Suppressor macrophage (primary cell): ENCODE measurements around the gene RAMACL.
"Not testable (repeated sequence)": the region's sequence is repeated elsewhere in the genome, so short reads cannot be mapped to it uniquely, and the experiment has no call there.

ENCODE experiments used
- DNase-seq, 4 experiments: peaks; one replicate each; pipeline ENCODE4 v3.0.0-alpha.2; 2020 to 2022

RAMACL gene

DNA sequence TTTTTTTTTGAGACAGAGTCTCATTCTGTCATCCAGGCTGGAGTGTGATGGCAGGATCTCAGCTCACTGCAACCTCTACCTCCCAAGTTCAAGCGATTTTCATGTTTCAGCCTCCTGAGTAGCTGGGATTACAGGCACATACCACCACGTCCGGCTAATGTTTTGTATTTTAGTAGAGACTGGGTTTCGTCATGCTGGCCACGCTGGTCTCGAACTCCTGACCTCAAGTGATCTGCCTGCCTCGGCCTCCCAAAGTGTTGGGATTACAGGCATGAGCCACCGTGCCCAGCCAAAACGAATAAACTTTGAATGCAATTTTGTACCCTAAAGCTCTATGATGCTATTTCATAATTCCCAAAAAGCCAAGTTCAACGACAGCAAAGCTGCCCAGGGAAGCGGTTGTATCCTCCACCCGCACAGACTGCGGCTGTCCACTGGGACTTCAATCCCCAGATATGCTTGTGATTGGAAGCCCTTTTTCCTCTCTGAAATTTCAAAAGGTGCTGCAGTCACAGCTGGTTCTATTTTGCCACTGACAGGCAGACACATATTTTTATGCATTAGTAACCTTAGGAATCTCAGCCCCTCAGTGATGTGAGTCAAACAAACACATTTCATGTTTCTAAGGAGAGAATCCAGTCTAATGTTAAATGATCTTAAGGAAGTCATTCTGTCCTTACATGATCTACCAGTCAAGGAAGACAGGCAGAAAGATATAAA lies 8.7 kb upstream of the RAMACL start:
- no peak for DNase-seq

DNA sequence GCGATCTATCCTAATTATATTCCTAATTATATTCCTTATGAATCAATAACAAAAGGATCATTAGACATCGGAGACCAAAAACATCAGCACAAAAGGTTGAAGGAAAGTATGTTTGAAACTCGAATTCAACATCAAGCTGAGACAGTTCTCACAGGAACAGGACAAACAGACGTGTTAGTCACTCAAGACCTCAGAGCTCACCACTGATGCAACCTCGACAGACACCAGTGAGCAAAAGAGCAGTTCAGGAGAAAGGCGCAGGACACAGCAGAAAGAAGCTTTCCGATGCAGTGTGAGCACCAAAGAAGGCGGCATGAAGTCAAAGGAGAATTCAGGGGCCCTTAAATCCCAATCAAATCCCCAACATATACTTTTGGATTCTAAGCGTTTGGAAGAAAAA lies 6.3 kb upstream of the RAMACL start:
- DNase-seq: peak in 3 of 4 experiments; percentile 57 to 68 (median 59)

DNA sequence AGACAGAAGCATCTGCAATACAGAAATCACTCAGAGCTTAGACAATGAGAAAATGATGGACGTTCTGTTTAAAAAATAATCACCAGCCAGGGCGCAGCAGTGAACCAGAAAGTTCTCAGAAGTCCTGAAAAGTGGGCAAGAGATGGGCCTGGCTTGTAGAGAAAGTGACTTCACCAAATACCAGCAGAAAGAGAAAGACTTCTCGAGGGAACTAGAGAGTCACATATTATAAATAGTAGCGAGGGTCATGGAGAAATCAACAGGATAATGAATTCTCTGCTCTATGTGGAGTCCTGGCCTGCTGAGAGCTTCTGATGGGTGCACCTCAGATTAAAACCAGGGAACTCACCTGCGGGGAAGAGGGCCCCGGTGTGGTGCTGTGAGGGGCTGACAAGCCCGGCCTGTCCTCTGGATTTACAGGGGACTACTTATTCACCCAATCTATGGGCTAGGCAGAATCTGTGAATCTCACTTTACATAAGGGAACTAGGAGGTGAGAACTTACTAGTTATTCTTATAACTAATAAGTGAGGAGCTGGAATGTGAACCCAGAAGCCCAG lies 5.6 kb upstream of the RAMACL start:
- DNase-seq: no peak

DNA sequence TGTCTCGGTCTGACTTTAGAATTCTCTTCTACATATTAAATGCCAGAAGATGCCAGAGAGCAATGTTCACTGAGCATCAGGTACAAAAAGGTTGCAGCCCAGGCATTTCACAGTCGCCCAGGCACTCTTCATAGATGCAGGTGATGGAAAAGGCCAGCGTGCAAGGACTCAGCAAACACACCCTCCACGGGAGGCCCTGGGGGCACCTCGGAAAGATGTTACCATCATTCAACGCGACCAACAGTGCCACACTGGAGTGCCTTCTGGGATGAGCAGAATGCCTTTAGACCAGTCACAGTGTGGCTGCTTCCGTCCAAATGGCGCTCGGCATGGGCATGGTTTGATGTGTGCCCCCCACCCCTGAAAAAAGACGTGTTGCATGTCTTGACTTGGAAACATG lies 4.5 kb upstream of the RAMACL start:
- no peak for DNase-seq

DNA sequence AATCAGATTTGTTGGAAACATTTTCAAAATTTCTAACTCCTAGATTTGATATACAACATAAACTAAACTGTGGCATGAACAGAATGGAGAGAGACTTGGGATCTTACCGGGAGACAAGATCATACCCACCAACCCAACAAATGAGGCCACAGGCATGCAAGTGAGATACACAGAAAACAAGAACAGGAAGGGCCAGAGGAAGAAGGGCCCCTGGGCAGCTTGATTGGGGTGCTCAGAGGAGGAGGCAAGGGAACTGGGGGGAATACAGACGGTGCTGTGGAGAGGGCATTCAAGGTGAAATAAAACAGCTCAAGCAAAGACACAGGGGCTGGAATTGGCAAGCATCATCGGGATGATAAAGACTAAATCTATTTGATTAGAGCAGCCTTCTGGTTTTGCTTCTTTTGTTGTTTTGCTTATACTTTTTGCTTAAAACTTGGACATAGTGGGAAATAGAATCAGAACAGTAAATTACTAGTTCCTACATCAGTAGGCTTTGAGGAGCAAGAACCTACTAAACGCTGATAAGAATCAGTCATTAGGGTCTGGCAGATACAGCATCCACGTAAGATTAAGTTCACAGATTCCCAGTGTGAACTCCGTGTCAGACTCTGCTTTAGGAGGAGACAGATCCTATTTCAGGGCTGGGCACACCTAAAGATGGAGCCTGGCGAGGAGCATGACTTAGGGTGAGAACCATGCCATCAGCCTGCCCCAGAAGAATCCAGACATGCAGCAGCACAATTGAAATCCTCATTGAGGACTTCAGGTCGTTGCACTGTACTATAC lies 3.5 kb upstream of the RAMACL start:
- peak in 1 of 4 experiments; percentile 38 for DNase-seq

DNA sequence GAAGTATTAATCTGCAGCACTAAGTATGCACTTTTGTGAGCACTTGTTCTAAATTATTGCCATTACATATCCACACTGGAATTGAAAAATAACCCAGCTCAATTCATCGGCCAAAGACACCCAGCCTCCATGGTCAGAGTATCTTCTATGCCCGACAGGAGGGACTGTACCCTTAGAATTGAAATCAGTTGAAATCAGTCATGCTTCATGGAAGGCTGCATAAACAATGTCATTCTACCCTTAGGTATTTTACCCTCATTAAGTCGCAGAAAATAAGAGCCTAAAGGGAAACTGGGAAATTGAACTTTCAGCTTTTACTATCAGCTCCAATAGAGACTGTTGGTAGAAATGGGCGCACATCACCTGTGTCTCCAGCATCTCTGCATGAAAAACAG lies 2.9 kb upstream of the RAMACL start:
- DNase-seq: no peak

DNA sequence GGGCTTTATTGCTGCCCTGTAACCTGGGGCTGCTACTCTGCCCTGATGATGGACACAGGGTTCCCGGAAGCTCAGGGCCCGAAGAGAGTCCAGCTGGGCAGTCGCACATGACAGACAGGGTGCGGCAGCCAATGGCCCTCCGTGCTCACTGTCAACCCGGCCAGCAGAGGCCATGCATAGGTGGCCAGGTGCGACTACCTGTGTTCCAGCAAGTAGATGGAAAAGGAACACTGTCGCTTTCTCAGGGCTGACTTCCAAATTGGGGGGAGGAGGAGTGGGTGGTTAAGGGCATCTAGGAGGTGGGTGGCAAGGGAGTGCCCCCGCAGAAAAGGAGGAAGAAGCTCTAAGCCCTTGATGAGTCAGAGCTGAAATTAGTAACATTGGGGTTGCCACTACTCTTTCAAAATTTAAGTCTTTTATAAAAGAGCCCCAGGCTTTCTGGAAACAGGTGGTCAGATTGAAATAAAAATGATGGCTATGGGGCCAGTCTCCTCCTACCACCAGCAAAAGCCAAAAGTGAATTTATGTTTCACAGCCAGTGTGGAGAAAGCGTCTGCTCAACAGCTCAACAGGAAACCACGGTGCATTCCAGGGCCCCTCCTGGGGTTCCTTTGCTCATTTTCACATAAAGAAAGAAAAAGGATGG lies 2.3 kb upstream of the RAMACL start:
- DNase-seq: peak in 3 of 4 experiments; percentile 63 to 74 (median 73)

DNA sequence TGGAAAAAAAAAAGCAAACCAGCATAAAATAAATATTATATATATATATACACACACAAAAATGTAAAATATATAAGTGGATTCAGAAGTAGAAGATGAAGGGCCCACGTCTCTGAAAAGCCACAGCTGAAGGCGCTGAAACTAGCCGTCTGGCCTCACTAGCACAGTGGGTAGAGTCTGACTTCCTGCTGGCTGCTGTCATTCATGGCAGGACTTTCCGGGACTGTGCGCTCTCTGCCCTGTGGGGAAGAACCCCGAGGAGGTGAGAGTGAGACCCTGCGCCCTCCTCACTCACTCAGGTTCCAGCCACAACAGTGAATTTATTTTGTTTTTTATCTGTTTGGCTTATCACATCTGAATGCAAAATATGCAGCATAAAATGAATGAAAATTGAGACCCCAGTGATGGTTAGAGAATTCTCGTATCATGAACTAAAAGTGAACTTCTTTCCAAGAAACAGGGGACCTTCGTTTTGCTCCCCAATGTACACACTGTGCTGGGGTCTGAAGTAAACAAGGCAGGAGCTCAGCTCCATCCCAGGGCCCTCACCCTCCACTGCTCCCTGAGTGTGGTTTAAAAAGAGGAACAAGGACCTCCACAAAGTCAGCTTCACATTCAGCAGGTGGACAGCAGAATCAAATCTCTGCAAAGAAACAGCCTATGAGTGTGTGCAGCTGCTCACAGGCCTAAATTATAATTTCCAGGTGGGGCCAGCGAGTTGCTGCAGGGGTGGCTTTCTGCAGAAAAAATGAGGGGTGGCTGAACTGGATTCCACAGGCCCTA lies 1.3 kb upstream of the RAMACL start:
- peak in 3 of 4 experiments; percentile 53 to 64 (median 59) for DNase-seq

DNA sequence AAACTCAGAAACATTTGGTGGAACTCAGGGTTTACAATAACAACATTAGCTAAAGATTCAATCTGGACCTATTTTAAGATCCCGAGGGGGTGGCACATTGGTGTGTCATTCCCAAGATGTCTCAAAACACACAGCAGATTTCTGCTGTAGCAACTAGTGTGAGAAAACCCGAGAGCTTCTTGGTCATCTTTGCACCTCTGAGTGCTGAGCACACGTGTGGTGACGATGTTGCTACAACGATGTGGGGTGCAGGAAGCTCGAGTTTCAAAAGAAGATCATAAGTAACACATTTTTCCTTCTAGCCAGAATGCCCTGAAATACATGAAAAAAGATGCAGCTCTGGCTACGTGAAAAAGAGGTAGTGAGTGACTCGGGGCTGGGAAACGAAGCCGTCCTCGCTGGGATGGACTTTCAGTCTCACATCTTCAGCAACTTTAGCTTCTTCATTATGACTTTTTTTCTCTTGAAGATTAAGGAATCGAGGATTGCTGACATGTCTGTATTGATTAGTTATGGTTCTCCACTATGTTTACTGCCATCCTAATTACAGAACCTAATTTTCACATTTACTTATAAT lies 1.5 kb downstream of the RAMACL start:
- peak; percentile 67 to 89 (median 73) for DNase-seq

DNA sequence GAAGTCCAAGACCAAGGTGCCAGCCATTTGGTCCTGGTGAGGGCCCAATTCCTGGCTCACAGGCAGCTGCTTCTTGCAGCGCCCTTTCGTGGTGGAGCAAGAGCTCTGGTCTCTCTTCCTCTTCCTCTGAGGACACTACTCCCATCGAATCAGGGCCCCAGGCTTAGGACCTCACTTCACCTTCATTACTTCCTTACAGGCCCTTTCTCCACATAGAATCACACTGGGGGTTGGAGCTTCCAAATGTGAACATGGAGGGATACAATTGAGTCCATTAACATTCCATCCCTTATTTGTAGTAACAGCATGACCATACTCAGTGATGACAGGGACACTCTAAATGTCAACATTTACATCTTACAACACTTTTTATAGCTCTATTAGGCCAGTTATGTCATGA lies 2.3 kb downstream of the RAMACL start:
- DNase-seq: peak; percentile 59 to 79 (median 76)

DNA sequence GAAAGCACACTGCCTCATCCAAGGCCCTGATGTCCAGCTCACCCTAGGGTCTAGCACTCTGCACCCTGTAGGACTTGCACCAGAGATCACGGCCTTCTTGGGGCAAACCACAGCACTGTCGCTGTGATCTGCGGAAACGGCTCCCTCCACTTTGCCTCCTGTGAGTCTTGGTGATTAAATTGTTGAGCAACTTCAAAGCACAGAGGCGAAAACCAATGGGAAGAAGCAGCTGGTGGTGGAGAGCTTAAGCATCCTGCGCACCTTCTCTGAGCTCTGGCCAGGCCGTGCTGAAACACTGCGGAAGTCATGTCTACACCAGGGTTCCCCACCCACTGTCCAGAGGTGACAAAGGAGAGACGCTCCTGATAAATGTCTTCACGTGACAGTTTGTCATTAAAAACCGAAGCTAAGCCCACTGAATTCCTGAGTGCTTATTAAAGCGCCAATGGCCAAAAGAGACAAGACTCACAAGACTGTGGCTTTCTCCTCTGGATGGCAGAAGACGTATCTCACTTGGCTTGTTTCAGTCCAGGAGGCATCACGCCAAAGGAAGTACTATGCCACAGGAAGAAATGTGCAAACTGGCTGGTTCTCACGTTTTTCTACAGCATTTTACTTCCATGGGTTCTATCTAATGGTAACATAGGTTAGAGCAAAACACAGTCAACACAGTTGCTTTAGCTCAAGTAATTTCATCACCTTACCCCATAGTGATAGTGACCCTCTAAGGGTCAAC lies 3.1 kb downstream of the RAMACL start:
- peak in 2 of 4 experiments; percentile 12 to 20 for DNase-seq

DNA sequence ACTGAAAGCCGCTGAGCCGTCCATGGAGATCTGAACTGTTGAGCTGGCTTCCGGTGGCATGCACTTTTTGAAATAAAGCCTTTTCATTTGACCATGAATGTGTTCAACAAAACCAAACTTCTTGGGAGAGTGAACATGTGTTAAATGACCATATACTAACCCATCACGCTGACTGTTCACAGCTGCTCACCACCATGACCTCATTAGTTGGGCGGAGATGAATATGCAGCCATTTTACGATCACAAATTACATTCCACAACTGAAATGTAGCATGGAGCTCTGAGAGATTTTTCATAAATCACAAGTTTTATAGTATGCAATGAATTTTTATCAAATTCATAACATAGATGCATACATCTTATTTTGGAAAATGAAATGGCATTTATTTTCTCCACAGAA lies 4.2 kb downstream of the RAMACL start:
- no peak for DNase-seq

DNA sequence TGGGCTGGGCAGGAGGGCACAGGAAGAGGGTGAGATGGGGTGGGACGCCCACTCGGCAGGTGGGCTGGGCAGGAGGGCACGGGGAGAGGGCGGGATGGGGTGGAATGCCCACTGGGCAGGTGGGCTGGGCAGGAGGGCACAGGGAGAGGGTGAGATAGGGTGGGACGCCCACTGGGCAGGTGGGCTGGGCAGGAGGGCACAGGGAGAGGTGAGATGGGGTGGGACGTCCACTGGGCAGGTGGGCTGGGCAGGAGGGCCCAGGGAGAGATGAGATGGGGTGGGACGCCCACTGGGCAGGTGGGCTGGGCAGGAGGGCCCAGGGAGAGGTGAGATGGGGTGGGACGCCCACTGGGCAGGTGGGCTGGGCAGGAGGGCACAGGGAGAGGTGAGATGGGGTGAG lies 4.7 kb downstream of the RAMACL start:
- not testable (repeated sequence) for DNase-seq

DNA sequence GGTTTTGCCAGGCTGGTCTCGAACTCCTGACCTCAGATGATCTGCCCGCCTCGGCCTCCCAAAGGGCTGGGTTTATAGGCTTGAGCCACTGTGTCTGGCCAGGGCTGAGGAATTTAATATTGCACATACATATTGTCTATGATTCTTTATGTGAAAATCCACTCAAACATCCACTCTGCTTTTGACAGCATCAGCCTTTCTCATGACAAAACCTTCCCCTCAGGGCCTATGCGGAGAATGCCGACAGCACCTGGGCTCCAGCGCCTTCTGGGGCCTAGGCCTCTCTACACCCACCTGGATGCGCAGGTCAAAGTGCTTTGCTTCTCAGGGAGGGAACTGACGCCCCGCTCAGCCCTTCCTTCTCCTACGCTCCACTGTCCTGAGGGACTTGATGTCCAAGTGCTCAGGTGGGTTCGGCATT lies 5.4 kb downstream of the RAMACL start:
- DNase-seq: no peak

DNA sequence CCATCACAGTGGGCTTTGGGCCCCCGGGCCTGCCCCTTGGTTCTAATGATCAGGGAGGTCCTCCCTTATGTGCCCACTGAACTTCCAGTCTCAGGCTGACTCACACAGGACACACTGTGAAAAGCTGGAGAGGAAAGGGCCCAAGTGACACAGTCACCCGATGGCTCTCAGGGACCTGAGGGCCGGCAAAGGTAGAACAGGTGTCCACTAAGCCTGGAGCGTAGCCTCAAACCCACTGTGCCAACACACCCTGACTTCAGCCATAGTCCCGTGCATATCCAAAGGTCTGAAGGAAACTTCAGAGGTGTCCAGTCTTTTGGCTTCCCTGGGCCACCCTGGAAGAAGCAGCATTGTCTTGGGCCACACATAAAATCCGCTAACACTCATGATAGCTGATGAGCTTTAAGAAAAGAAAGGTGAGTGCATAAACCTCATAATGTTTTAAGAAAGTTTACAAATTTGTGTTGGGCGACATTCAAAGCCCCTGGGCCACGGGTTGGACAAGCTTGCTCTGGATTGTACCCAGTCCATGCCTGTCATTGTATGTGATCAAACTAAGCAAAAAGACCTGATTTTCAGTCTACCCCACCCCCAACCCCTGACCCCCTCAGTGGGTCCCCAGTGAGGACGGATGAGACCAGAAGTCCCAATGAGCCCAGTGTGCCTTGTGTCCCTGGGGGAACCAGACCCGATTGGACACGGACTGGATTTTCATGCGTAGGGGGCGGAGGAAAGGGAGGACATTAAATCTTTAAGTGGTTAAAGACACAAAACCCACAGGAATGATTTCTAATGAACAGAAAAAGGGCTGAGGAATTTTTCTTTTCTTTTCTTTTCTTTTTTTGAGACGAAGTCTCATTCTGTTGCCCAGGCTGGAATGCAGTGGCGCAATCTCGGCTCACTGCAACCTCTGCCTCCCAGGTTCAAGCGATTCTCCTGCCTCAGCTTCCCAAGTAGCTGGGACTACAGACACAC lies 6.1 kb downstream of the RAMACL start:
- no peak for DNase-seq

DNA sequence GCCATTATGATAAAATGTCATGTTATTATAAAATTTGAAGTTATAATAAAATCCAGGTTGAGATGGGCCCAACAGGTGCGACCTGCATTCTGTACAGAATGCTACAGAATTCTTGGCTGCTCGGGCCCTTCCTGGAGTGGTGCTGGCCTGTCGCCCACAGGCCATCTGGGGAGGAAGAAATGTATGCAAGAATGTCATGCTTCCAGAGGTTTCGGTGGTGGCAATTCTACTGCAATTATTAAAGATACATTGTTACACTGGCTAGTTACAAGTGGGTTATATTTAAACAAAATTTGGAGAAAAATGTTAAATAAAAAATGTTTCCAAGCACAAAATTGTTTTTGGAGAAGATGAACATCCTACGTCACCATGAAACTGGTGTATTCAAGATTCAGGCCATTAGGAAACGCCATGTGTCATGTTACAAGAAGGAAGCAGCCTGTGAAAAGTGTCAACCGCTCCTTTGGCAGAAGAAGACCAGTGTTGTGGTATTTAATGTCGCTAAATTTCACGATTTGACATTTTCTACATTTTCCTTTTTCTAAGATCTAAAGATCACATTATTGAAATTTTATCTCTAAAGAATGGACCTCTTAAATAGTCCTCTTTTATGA lies 7.1 kb downstream of the RAMACL start:
- DNase-seq: peak in 2 of 4 experiments; percentile 30 to 38

DNA sequence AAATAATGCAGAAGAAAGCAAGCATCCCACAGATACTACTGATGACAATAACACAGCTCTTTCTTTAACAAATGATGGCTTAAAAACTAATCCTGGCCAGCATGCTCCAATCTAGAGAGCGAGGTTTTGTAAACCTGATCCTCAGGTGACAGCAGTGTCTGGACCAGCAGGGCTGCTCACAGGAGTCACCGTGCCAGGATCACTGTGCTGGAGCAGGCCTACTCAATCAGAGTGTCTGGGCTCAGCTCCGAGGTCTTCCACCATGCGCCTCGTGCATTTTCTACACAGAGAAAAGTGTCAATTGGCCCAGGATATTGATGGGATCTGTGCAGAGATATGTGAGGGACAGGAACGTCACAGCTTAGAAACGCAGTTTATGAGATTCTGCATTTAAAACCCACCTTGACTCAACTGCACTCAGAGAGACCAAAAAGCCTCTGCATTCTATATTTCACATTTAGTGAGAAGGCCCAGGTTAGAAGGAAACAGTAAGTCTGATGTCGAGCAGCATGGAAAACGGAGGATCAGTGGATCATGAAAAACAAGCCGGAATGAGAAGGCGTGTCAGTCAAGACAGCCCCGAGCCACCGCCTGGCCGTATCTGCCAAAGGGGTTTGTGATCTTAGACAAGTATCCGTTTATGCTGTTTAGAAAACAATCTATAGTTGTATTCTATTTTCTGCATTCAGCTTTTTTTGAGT lies 7.8 kb downstream of the RAMACL start:
- DNase-seq: no peak

DNA sequence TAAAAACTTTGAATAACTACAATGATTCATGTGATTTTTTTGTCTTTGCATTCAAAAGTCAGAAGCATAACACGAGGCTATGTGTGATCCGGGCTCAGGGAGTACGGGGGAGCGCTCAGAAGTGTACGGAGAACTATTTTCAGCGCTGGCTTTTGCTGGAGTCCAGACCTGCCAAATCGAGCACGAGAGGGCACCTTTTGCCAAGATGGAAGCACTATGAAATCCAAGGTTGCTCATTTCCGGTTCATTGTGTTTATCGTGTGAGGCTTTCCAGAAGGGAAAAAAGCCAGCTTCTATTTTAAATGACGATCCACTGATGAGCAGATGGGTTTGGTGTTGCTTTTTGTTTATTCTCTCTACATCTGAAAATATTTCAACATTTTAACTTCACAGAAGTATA lies 11.3 kb downstream of the RAMACL start:
- no peak for DNase-seq
